HL-60 (cell line): Measurements from ENCODE around the gene COL20A1.

Experiments used
- GABPA ChIP-seq: IDR thresholded peaks from 2 replicates; pipeline ENCODE4 v1.6.1; 2012; ENCODE audit warnings: low read depth
- TF ChIP-seq, protein P1 (sequence below): IDR thresholded peaks from one replicate; pipeline ENCODE4 v1.5.1; 2011; ENCODE audit warnings: low read length, control low read depth, inconsistent platforms; ENCODE audit not compliant: insufficient read depth

DNA sequence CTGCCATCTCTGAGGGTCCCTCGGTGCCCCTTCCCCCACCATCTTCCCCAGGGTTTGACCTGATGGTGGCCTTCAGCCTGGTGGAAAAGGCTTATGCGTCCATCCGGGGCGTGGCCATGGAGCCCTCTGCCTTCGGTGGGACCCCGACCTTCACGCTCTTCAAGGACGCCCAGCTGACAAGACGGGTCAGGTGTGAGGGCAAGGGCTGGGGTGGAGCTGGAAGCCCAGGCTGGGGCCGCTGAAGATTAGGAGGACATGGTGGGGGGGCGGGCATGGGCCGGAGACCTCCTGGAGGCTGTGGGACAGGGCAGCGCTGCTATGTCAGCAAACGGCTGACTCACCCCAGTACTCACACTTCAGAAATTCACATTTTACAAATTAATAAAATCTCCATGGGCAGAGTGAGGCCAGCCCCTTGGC, 23.5 kb downstream of the COL20A1 start:
- no peak for TF ChIP-seq GABPA
- TF ChIP-seq, protein P1, sequence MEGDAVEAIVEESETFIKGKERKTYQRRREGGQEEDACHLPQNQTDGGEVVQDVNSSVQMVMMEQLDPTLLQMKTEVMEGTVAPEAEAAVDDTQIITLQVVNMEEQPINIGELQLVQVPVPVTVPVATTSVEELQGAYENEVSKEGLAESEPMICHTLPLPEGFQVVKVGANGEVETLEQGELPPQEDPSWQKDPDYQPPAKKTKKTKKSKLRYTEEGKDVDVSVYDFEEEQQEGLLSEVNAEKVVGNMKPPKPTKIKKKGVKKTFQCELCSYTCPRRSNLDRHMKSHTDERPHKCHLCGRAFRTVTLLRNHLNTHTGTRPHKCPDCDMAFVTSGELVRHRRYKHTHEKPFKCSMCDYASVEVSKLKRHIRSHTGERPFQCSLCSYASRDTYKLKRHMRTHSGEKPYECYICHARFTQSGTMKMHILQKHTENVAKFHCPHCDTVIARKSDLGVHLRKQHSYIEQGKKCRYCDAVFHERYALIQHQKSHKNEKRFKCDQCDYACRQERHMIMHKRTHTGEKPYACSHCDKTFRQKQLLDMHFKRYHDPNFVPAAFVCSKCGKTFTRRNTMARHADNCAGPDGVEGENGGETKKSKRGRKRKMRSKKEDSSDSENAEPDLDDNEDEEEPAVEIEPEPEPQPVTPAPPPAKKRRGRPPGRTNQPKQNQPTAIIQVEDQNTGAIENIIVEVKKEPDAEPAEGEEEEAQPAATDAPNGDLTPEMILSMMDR: no peak
